Endodermal cell (in vitro differentiated cells): Measurements from ENCODE around the gene GRID1. TPM values are rescaled to one million over a fixed set of nuclear protein-coding genes. Genes with fewer than 3 reads are reported as not detected.

ENCODE experiments used
- DNase-seq: peaks from one replicate; pipeline ENCODE4 v3.0.0-alpha.2; 2017
- H3K27ac ChIP-seq: 2 replicates; pipeline ENCODE4 v1.5.1; 2013; ENCODE audit warnings: mild to moderate bottlenecking, low read depth, low read length, moderate library complexity
- H3K27me3 ChIP-seq: 2 replicates; pipeline ENCODE4 v1.6.1; 2013; ENCODE audit warnings: mild to moderate bottlenecking, low read length, moderate library complexity; ENCODE audit not compliant: insufficient read depth, control insufficient read depth, poor library complexity, severe bottlenecking
- H3K36me3 ChIP-seq: 2 replicates; pipeline ENCODE4 v1.7.0; 2013; ENCODE audit warnings: mild to moderate bottlenecking, low read length, moderate library complexity; ENCODE audit not compliant: control insufficient read depth, insufficient read depth
- H3K4me1 ChIP-seq: one replicate; pipeline ENCODE4 v1.7.0; 2013; ENCODE audit warnings: low read length; ENCODE audit not compliant: control insufficient read depth, insufficient read depth
- H3K4me3 ChIP-seq: 2 replicates; pipeline ENCODE4 v1.5.1; 2013; ENCODE audit warnings: mild to moderate bottlenecking, low read length, moderate library complexity
- H3K9ac ChIP-seq: 2 replicates; pipeline ENCODE4 v1.6.1; 2013; ENCODE audit warnings: mild to moderate bottlenecking, low read length, moderate library complexity; ENCODE audit not compliant: poor library complexity, severe bottlenecking; ENCODE audit errors: extremely low read depth
- H3K9me3 ChIP-seq: 2 replicates; pipeline ENCODE4 v1.6.1; 2013; ENCODE audit warnings: mild to moderate bottlenecking, low read length, moderate library complexity; ENCODE audit not compliant: control insufficient read depth
- H3K27ac Mint-ChIP-seq: 2 replicates; pipeline ENCODE4 v1.8.0; 2020; ENCODE audit warnings: mixed read lengths
- H3K27me3 Mint-ChIP-seq: 2 replicates; pipeline ENCODE4 v1.8.0; 2021; ENCODE audit warnings: mild to moderate bottlenecking, mixed read lengths; ENCODE audit not compliant: insufficient read depth
- H3K36me3 Mint-ChIP-seq: 2 replicates; pipeline ENCODE4 v1.8.0; 2020; ENCODE audit warnings: low read depth, mixed read lengths
- H3K4me1 Mint-ChIP-seq: 2 replicates; pipeline ENCODE4 v1.8.0; 2020; ENCODE audit warnings: mixed read lengths
- H3K4me3 Mint-ChIP-seq: 2 replicates; pipeline ENCODE4 v1.8.0; 2020; ENCODE audit warnings: mild to moderate bottlenecking, moderate library complexity, mixed read lengths
- H3K9me3 Mint-ChIP-seq: 2 replicates; pipeline ENCODE4 v1.8.0; 2020; ENCODE audit warnings: mild to moderate bottlenecking, mixed read lengths
- CTCF ChIP-seq: fragments of 200-600 bp; sonication (generic); conservative IDR thresholded peaks from 2 replicates; pipeline ENCODE4 v1.5.0; 2021; ENCODE audit warnings: antibody characterized with exemption, mild to moderate bottlenecking
- WGBS, 2 experiments: methylation state at CpG; one replicate each; pipeline versions ENCODE4 v1.1.5 to v1.1.7; 2013; ENCODE audit warnings: missing lambda C conversion rate in 2 of 2, mixed read lengths in 1 of 2; ENCODE audit not compliant: insufficient coverage in 1 of 2, insufficient read length in 1 of 2; 5-methylcytosine and 5-hydroxymethylcytosine counted together
- total RNA-seq, 2 donors: library from RNA; stranded (reverse); fragmentation: NEBNext Ultra II Directional in 1 of 2; extraction: Animal tissue kit (Norgen Biotek cat#: 25700) in 1 of 2; gene quantifications; 2 replicates in 1 of 2; 3 replicates in 1 of 2; pipeline ENCODE4 v1.2.1, GENCODE V29; 2021

The GRID1 gene
- total RNA-seq, 2 donors from 2014 or later = 0.13 to 0.53 TPM

- no peak overlapping the region for H3K9ac ChIP-seq
- no peak overlapping the region for H3K4me3 ChIP-seq
- Mint-ChIP-seq H3K4me1 (peaks cover 1% of the 10 kb centered on the region), H3K27me3 (peaks cover 34% of the 10 kb centered on the region), H3K36me3 (no peaks in the 10 kb centered on the region), H3K9me3 (no peaks in the 10 kb centered on the region), H3K4me3 (no peak overlapping the region), H3K27ac (no peak overlapping the region)
- H3K27me3 ChIP-seq = peaks cover 13% of the 10 kb centered on the region
- WGBS, 2 experiments = 89 to 95% methylated on average over 13 to 18 of the region's 18 CpGs
- no peak overlapping the region for H3K27ac ChIP-seq
- DNase-seq = no peak
- no peaks in the 10 kb centered on the region for H3K4me1 ChIP-seq
- H3K36me3 ChIP-seq = no peaks in the 10 kb centered on the region
- no peaks in the 10 kb centered on the region for H3K9me3 ChIP-seq
- no peak for TF ChIP-seq CTCF
Observed at GRCh38 chr10:86353506-86354485, 12.8 kb downstream of the GRID1 start.

- peaks cover 3% of the 10 kb centered on the region for H3K27me3 ChIP-seq
- 88 to 95% methylated on average over 6 of the region's 6 CpGs for WGBS, 2 experiments
- H3K36me3 Mint-ChIP-seq = no peaks in the 10 kb centered on the region
- H3K4me3 ChIP-seq = no peak overlapping the region
- H3K9ac ChIP-seq = no peak overlapping the region
- H3K9me3 ChIP-seq = no peaks in the 10 kb centered on the region
- H3K27ac Mint-ChIP-seq = no peak overlapping the region
- TF ChIP-seq CTCF = no peak
- H3K4me1 ChIP-seq = no peaks in the 10 kb centered on the region
- no peaks in the 10 kb centered on the region for H3K9me3 Mint-ChIP-seq
- H3K36me3 ChIP-seq = no peaks in the 10 kb centered on the region
- DNase-seq = no peak
- H3K4me3 Mint-ChIP-seq = no peak overlapping the region
- H3K27me3 Mint-ChIP-seq = peaks cover 14% of the 10 kb centered on the region
- peaks cover 13% of the 10 kb centered on the region for H3K4me1 Mint-ChIP-seq
- H3K27ac ChIP-seq = no peak overlapping the region
Observed at GRCh38 chr10:86350897-86351296, 15.7 kb downstream of the GRID1 start.

GRCh38 chr10:86349940-86350630, 16.5 kb downstream of the GRID1 start:
- WGBS, 2 experiments = 79 to 86% methylated on average over 5 of the region's 5 CpGs

More at GRCh38 chr10:86349940-86350630, 16.5 kb downstream of the GRID1 start:
- no peaks in the 10 kb centered on the region for H3K36me3 ChIP-seq
- no peak overlapping the region for H3K9ac ChIP-seq
- H3K9me3 ChIP-seq = no peaks in the 10 kb centered on the region
- peaks cover 8% of the 10 kb centered on the region for H3K27me3 Mint-ChIP-seq
- H3K4me3 Mint-ChIP-seq = no peak overlapping the region
- H3K4me1 ChIP-seq = no peaks in the 10 kb centered on the region
- H3K27me3 ChIP-seq = no peaks in the 10 kb centered on the region
- H3K9me3 Mint-ChIP-seq = no peaks in the 10 kb centered on the region
- DNase-seq = no peak
- no peak overlapping the region for H3K27ac Mint-ChIP-seq
- no peak for TF ChIP-seq CTCF
- no peak overlapping the region for H3K4me3 ChIP-seq
- no peak overlapping the region for H3K27ac ChIP-seq
- peaks cover 17% of the 10 kb centered on the region for H3K4me1 Mint-ChIP-seq
- H3K36me3 Mint-ChIP-seq = no peaks in the 10 kb centered on the region
